HG03175 (cell line): ENCODE results near the gene RPL11.
"Not testable (repeated sequence)": the region's sequence is repeated elsewhere in the genome, so short reads cannot be mapped to it uniquely, and the experiment has no call there.

ENCODE experiments used
- ATAC-seq: cut with Tn5 transposase; IDR thresholded peaks from one replicate; pipeline ENCODE4 v1.9.1; 2021; ENCODE audit warnings: mild to moderate bottlenecking, moderate library complexity; ENCODE audit not compliant: unreplicated experiment

RPL11 gene

DNA sequence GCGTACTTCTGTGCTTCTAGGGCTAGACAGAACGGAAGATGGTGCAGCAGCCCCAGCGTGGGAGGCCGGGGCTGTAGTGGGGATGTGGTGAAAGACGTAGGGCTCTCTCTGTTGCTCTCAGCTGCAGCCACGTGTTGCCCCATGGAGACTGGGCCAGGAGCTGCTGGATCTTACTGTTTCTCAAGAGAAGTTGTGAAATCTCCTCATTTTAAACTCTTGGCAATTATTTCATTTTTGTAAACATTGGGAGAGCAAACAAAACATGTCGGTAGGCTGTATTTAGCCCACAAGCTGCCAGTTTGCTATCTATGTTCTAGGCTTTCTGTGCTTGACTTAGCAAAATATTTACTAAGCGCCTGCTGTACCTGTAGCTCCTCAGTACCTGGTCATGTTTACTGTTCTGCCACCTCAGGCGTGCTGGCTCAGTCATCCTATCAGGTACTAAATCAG lies 35.8 kb downstream of the RPL11 start:
- peak; percentile 38 for ATAC-seq

DNA sequence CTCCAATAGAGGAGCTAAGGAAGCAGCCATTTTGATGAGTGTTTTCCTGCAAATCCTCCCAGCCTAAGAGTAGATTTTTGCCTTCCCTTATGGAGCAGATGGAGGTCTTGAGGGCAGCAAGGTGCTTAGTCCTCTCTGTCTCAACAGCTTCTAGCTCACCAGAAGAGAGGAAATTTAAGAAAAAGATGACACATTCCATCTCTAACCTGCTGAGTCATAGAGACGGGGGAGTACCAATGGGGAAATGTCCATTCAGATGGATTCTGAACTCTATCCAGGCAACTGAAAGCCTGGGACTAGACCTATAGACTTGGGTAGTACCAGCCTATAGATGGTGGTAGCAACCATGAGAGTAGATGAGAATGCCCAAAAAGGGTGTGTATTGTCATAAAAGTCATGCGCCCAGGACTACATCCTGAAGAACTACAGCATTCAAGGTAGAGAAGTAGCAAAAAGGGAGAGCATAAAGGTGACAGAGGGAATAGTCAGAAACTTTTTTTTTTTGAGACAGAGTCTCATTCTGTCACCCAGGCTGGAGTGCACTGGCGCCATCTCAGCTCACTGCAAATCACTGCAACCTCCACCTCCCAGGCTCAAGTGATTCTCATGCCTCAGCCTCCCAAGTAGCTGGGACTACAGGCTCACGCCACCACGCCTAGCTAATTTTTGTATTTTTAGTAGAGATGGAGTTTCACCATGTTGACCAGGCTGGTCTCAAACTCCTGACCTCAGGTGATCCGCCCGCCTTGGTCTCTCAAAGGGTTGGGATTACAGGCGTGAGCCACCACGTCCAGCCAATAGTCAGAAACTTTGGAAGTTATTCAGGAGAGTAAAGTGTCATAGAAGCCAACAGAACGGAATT lies 41.0 kb downstream of the RPL11 start:
- no peak for ATAC-seq

DNA sequence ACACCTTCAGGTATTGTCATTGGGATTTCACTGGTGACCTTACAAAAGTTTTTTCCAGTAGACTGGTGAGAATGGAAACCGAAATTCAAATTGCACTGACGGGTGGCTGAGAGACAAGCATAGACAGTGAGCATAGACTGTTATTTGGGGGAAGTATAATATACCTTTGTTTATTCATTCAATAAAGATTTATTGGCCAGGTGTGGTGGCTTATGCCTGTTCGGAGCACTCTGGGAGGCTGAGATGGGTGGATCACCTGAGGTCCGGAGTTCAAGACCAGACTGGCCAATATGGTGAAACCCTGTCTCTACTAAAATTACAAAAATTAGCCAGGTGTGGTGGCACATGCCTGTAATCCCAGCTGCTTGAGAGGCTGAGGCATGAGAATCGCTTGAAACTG lies 41.7 kb downstream of the RPL11 start:
- ATAC-seq = not testable (repeated sequence)

DNA sequence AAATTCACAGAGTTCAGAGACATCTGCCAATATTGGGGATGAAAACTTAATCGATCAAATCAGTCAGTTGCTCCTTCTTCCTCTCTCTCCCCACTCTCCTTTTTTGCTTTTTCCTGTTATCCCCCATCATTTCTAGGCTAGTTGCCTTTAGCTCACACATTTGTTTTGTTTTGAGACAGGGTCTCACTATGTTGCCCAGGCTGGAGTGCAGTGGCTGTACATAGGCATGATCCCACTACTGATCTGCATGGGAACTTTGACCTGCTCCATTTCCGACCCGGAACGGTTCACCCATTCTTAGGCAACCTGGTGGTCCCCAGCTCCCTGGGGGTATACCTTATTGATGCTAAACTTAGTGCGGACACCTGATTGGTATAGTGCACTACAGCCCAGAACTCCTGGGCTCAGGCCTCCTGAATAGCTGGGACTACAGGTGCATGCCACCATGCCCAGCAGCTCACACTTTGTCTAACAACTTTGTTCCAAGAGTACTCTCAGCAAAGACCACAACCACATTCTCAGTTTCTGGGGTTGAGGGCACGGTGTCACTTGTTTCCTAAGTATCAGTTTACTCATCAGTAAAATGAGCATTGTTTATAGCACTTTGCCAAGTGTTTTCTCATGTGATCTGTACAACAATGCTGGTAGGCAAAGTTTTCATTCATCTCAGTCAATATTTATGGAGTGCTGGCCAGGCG lies 45.0 kb downstream of the RPL11 start:
- ATAC-seq = no peak

DNA sequence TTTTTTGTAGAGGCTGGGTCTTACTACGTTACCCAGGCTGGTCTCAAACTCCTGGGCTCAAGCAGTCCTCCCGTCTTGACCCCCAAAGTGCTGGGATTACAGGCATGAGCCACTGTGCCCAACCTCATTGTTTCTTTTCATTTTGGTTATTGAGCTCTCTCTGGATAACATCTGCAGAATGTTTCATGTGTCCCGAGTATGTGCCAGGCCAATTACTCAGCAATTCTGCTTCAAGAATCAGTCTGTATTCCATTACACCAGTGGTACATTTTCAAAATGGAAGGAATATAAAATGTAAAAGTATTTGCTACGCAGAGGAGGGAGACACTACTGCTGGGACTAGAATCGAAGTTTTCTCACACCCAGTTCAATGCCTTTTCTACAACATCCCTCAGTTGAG lies 50.0 kb downstream of the RPL11 start:
- ATAC-seq = no peak

DNA sequence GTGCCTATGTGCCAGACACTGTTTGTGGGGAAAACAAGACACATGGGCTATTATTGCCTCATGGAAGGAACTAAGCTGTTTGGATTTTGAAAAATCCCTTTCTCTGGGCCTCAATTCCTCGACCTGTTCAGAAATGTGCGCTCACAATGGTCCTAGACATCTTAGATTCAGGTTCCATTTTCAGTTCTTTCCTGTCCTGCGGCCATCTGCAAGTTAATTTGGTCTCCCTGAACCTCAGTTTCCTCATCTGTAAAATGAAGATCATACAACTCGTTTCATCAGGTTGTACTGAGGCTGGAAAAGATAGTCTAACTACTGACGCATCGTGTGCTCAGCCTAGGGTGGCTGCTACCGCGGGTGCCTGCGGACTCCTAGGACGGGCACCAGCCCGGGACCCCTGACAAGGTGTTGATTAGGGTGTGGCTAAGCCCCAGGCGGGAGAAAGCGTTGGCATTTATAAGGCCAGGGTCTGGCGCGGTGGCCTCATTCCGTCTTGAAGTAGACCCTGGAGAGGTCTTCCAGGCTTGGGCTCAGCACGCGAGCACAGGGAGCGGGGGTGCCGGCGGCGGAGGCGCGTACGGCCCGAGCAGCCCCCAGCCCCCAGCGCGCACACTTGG lies 51.2 kb downstream of the RPL11 start:
- ATAC-seq = peak; percentile 22

DNA sequence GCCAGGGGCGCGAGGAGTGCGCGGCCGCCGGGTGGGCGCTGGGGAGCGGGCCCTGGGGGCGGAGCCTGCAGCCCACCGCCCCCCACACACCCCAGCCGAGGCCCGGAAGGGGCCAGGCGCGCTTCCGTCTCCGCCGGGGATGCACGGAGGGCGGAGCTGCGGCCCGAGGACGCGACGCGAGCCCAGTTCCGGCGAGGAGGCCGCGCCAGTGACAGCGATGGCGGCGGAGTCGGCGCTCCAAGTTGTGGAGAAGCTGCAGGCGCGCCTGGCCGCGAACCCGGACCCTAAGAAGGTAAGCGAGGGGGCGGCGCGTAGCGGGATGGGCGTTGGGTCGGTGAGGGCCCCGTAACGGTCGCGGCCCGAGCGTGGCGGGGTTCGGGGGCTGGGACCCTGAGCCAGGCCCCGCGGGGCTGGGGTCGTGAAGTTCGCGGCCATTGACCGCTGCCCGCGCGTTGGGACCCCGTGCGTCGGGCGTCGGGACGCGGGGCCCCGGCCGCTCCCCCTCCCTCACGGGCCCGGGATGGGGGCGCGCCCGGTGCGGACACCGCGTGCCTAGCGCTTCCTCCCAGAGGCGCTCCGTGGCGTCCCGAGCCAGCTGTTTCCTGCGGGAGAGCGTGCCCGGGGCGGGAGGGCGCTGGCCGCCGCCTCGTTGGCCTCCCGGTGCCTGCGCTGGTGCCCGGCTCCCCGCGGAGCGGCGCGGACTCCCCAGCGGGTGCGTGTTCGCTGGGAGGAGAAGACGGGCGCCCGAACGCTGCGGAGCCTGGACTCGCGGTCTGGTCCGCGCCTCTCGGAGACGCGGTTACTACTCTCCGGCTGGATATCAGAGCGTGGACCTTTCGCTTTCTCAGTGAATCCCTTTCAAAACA lies 51.9 kb downstream of the RPL11 start, which contains the start of gene ELOA:
TSS of gene ELOA (plus strand) at position 185 of the 866 bp plus-strand sequence. CDS start at position 218, 33 bp downstream.
- ATAC-seq = peak; percentile 64

DNA sequence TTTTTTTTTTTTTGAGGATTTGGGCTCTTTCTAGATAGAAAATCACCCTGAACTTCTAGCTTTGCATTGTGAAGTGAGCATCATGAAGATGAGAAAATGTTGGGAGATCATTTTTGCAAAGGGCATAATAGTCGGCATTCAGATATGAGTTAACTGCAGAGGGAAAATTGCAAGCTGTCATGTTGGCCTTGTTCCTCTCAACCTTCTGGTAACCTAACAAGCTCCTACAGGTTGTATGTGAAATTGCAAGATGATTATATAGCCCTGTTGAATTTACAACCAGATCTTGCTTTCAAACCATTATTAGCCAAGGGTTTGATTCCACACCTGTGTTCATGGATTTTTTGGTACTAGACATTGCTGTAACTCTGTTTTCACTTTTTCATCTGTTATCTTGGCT lies 53.9 kb downstream of the RPL11 start:
- ATAC-seq = no peak
